ENCODE results near the gene ZNF865.

The ZNF865 gene

GRCh38 chr19:55586976-55587668, 18.3 kb upstream of the ZNF865 start:
- H3K27me3 ChIP-seq (ENCODE audit: control insufficient read depth, insufficient read depth, low read length, poor library complexity, severe bottlenecking): peaks cover 1% of the 10 kb centered on the region
- peak overlapping the region; percentile 92 for H3K27ac ChIP-seq (ENCODE audit: insufficient read depth, low read depth, low read length, poor library complexity, severe bottlenecking)
- peaks cover 13% of the 10 kb centered on the region for H3K4me1 ChIP-seq (ENCODE audit: control insufficient read depth, insufficient read depth, low read length)
- peak overlapping the region; percentile 48 for H3K4me3 ChIP-seq (ENCODE audit: insufficient read depth, low read depth, low read length)
- H3K36me3 ChIP-seq (ENCODE audit: control insufficient read depth, insufficient read depth, low read length): peaks cover 3% of the 10 kb centered on the region
- no peaks in the 10 kb centered on the region for H3K9me3 ChIP-seq (ENCODE audit: control insufficient read depth, low read length)
- 1 to 2% methylated on average over 40 of the region's 40 CpGs for WGBS, 2 experiments

- Histone ChIP-seq H3K9me3 (ENCODE audit: control insufficient read depth, low read length) (no peaks in the 10 kb centered on the region), H3K4me1 (ENCODE audit: control insufficient read depth, insufficient read depth, low read length) (peaks cover 13% of the 10 kb centered on the region), H3K27ac (ENCODE audit: insufficient read depth, low read depth, low read length, poor library complexity, severe bottlenecking) (no peak overlapping the region), H3K36me3 (ENCODE audit: control insufficient read depth, insufficient read depth, low read length) (peaks cover 3% of the 10 kb centered on the region), H3K4me3 (ENCODE audit: insufficient read depth, low read depth, low read length) (no peak overlapping the region), H3K27me3 (ENCODE audit: control insufficient read depth, insufficient read depth, low read length, poor library complexity, severe bottlenecking) (no peaks in the 10 kb centered on the region)
- WGBS, 2 experiments: 87 to 92% methylated on average over 8 of the region's 8 CpGs
These were observed 16.7 kb upstream of the ZNF865 start for GRCh38 chr19:55588738-55589137.

GRCh38 chr19:55590109-55590508, 15.3 kb upstream of the ZNF865 start:
- Histone ChIP-seq H3K9me3 (ENCODE audit: control insufficient read depth, low read length) (no peaks in the 10 kb centered on the region), H3K36me3 (ENCODE audit: control insufficient read depth, insufficient read depth, low read length) (peaks cover 8% of the 10 kb centered on the region), H3K27me3 (ENCODE audit: control insufficient read depth, insufficient read depth, low read length, poor library complexity, severe bottlenecking) (no peaks in the 10 kb centered on the region), H3K27ac (ENCODE audit: insufficient read depth, low read depth, low read length, poor library complexity, severe bottlenecking) (no peak overlapping the region), H3K4me3 (ENCODE audit: insufficient read depth, low read depth, low read length) (no peak overlapping the region), H3K4me1 (ENCODE audit: control insufficient read depth, insufficient read depth, low read length) (peaks cover 13% of the 10 kb centered on the region)
- 60 to 67% methylated on average over 7 of the region's 7 CpGs for WGBS, 2 experiments

GRCh38 chr19:55590617-55591016, 14.8 kb upstream of the ZNF865 start:
- Histone ChIP-seq H3K4me1 (ENCODE audit: control insufficient read depth, insufficient read depth, low read length) (peaks cover 9% of the 10 kb centered on the region), H3K4me3 (ENCODE audit: insufficient read depth, low read depth, low read length) (no peak overlapping the region), H3K27ac (ENCODE audit: insufficient read depth, low read depth, low read length, poor library complexity, severe bottlenecking) (no peak overlapping the region), H3K27me3 (ENCODE audit: control insufficient read depth, insufficient read depth, low read length, poor library complexity, severe bottlenecking) (no peaks in the 10 kb centered on the region), H3K36me3 (ENCODE audit: control insufficient read depth, insufficient read depth, low read length) (peaks cover 13% of the 10 kb centered on the region), H3K9me3 (ENCODE audit: control insufficient read depth, low read length) (no peaks in the 10 kb centered on the region)
- 91% methylated on average over 10 of the region's 10 CpGs for WGBS, 2 experiments

GRCh38 chr19:55591555-55591954, 13.9 kb upstream of the ZNF865 start:
- H3K9me3 ChIP-seq (ENCODE audit: control insufficient read depth, low read length): no peaks in the 10 kb centered on the region
- H3K27ac ChIP-seq (ENCODE audit: insufficient read depth, low read depth, low read length, poor library complexity, severe bottlenecking): no peak overlapping the region
- no peak overlapping the region for H3K4me3 ChIP-seq (ENCODE audit: insufficient read depth, low read depth, low read length)
- H3K36me3 ChIP-seq (ENCODE audit: control insufficient read depth, insufficient read depth, low read length): peaks cover 17% of the 10 kb centered on the region
- H3K4me1 ChIP-seq (ENCODE audit: control insufficient read depth, insufficient read depth, low read length): peaks cover 9% of the 10 kb centered on the region
- WGBS, 2 experiments: 87 to 91% methylated on average over 10 of the region's 10 CpGs
- H3K27me3 ChIP-seq (ENCODE audit: control insufficient read depth, insufficient read depth, low read length, poor library complexity, severe bottlenecking): no peaks in the 10 kb centered on the region

- WGBS, 2 experiments: 97% methylated on average over 73 of the region's 73 CpGs
- H3K4me1 ChIP-seq (ENCODE audit: control insufficient read depth, insufficient read depth, low read length): peaks cover 10% of the 10 kb centered on the region
- H3K27ac ChIP-seq (ENCODE audit: insufficient read depth, low read depth, low read length, poor library complexity, severe bottlenecking): no peak overlapping the region
- H3K36me3 ChIP-seq (ENCODE audit: control insufficient read depth, insufficient read depth, low read length): peaks cover 17% of the 10 kb centered on the region
- no peaks in the 10 kb centered on the region for H3K27me3 ChIP-seq (ENCODE audit: control insufficient read depth, insufficient read depth, low read length, poor library complexity, severe bottlenecking)
- H3K9me3 ChIP-seq (ENCODE audit: control insufficient read depth, low read length): no peaks in the 10 kb centered on the region
- no peak overlapping the region for H3K4me3 ChIP-seq (ENCODE audit: insufficient read depth, low read depth, low read length)
These were observed 12.9 kb upstream of the ZNF865 start for GRCh38 chr19:55592391-55593090.

- Histone ChIP-seq H3K27ac (ENCODE audit: insufficient read depth, low read depth, low read length, poor library complexity, severe bottlenecking) (no peak overlapping the region), H3K36me3 (ENCODE audit: control insufficient read depth, insufficient read depth, low read length) (peaks cover 17% of the 10 kb centered on the region), H3K9me3 (ENCODE audit: control insufficient read depth, low read length) (no peaks in the 10 kb centered on the region), H3K4me3 (ENCODE audit: insufficient read depth, low read depth, low read length) (no peak overlapping the region), H3K4me1 (ENCODE audit: control insufficient read depth, insufficient read depth, low read length) (peaks cover 17% of the 10 kb centered on the region), H3K27me3 (ENCODE audit: control insufficient read depth, insufficient read depth, low read length, poor library complexity, severe bottlenecking) (no peaks in the 10 kb centered on the region)
- WGBS, 2 experiments: 96 to 97% methylated on average over 68 of the region's 68 CpGs
These were observed 12.2 kb upstream of the ZNF865 start for GRCh38 chr19:55593096-55593772.

GRCh38 chr19:55594996-55595545, 10.4 kb upstream of the ZNF865 start:
- Histone ChIP-seq H3K4me1 (ENCODE audit: control insufficient read depth, insufficient read depth, low read length) (peaks cover 12% of the 10 kb centered on the region), H3K27me3 (ENCODE audit: control insufficient read depth, insufficient read depth, low read length, poor library complexity, severe bottlenecking) (no peaks in the 10 kb centered on the region), H3K36me3 (ENCODE audit: control insufficient read depth, insufficient read depth, low read length) (peaks cover 17% of the 10 kb centered on the region), H3K27ac (ENCODE audit: insufficient read depth, low read depth, low read length, poor library complexity, severe bottlenecking) (no peak overlapping the region), H3K4me3 (ENCODE audit: insufficient read depth, low read depth, low read length) (no peak overlapping the region), H3K9me3 (ENCODE audit: control insufficient read depth, low read length) (no peaks in the 10 kb centered on the region)
- 96 to 97% methylated on average over 4 of the region's 4 CpGs for WGBS, 2 experiments

GRCh38 chr19:55596304-55596703, 9.1 kb upstream of the ZNF865 start:
- Histone ChIP-seq H3K4me3 (ENCODE audit: insufficient read depth, low read depth, low read length) (no peak overlapping the region), H3K4me1 (ENCODE audit: control insufficient read depth, insufficient read depth, low read length) (peaks cover 12% of the 10 kb centered on the region), H3K36me3 (ENCODE audit: control insufficient read depth, insufficient read depth, low read length) (peaks cover 17% of the 10 kb centered on the region), H3K9me3 (ENCODE audit: control insufficient read depth, low read length) (no peaks in the 10 kb centered on the region), H3K27me3 (ENCODE audit: control insufficient read depth, insufficient read depth, low read length, poor library complexity, severe bottlenecking) (no peaks in the 10 kb centered on the region), H3K27ac (ENCODE audit: insufficient read depth, low read depth, low read length, poor library complexity, severe bottlenecking) (no peak overlapping the region)
- WGBS, 2 experiments: 92 to 94% methylated on average over 3 of the region's 3 CpGs

- 94 to 95% methylated on average over 29 to 30 of the region's 30 CpGs for WGBS, 2 experiments
- no peaks in the 10 kb centered on the region for H3K9me3 ChIP-seq (ENCODE audit: control insufficient read depth, low read length)
- peaks cover 15% of the 10 kb centered on the region for H3K36me3 ChIP-seq (ENCODE audit: control insufficient read depth, insufficient read depth, low read length)
- peaks cover 12% of the 10 kb centered on the region for H3K4me1 ChIP-seq (ENCODE audit: control insufficient read depth, insufficient read depth, low read length)
- H3K27ac ChIP-seq (ENCODE audit: insufficient read depth, low read depth, low read length, poor library complexity, severe bottlenecking): no peak overlapping the region
- H3K4me3 ChIP-seq (ENCODE audit: insufficient read depth, low read depth, low read length): no peak overlapping the region
- H3K27me3 ChIP-seq (ENCODE audit: control insufficient read depth, insufficient read depth, low read length, poor library complexity, severe bottlenecking): no peaks in the 10 kb centered on the region
These were observed 7.9 kb upstream of the ZNF865 start for GRCh38 chr19:55597501-55597921.
